K562 (cell line): ENCODE results near the gene CTIF. TPM values are rescaled to one million over a fixed set of nuclear protein-coding genes. Genes with fewer than 3 reads are reported as not detected.

ENCODE experiments used
- KDM5B ChIP-seq: fragments of 200-600 bp; sonication (generic); IDR thresholded peaks from 2 replicates; pipeline ENCODE4 v1.6.1; 2012; ENCODE audit warnings: low read depth, mild to moderate bottlenecking, moderate library complexity, low read length, control low read depth, inconsistent platforms; ENCODE audit not compliant: insufficient replicate concordance
- polyA plus RNA-seq, 8 experiments: library from polyadenylated mRNA; depleted of rRNA in 4 of 8; stranded (reverse) in 5 of 8; unstranded in 3 of 8; fragments of >200 nt; fragmentation: Nextera tagmentation in 2 of 8; fragmentation: Illumina TruSeq in 1 of 8; extraction: Ambion mirVana in 2 of 8; extraction: Trizol in 1 of 8; gene quantifications; 2 replicates each; pipeline versions ENCODE4 v1.2.1 to v1.2.3, GENCODE V29; 2011 to 2014; ENCODE audit warnings: inconsistent platforms in 1 of 8, missing spikeins in 1 of 8
- total RNA-seq, 7 experiments: library from RNA; depleted of rRNA in 6 of 7; stranded (reverse); fragments of >200 nt in 6 of 7; fragmentation: Illumina TruSeq in 2 of 7; extraction: Trizol in 2 of 7; gene quantifications; 2 replicates each; pipeline versions ENCODE4 v1.2.1 to v1.2.3, GENCODE V29; 2011 to 2021; ENCODE audit warnings: low replicate concordance in 1 of 7
- TF ChIP-seq, protein P1 (sequence below), 2 experiments: fragments of 450-650 bp; IDR thresholded peaks; 2 replicates each; pipeline ENCODE4 v1.6.1; 2016; ENCODE audit warnings: mild to moderate bottlenecking in 2 of 2, borderline replicate concordance in 1 of 2, low read depth in 1 of 2, moderate library complexity in 1 of 2
- TF ChIP-seq, protein P2 (sequence below): sonication (generic); formaldehyde crosslinking; IDR thresholded peaks from 2 replicates; pipeline ENCODE4 v1.8.0; 2023; ENCODE audit warnings: missing genetic modification reagents, mild to moderate bottlenecking, borderline replicate concordance

Gene CTIF
- total and polyA plus RNA-seq, 9 of the 15 experiments (the other 6 are each of a cell fraction or from before 2014, with no cell fraction given), result 0.17 to 11.5 (median 2.2) TPM

DNA sequence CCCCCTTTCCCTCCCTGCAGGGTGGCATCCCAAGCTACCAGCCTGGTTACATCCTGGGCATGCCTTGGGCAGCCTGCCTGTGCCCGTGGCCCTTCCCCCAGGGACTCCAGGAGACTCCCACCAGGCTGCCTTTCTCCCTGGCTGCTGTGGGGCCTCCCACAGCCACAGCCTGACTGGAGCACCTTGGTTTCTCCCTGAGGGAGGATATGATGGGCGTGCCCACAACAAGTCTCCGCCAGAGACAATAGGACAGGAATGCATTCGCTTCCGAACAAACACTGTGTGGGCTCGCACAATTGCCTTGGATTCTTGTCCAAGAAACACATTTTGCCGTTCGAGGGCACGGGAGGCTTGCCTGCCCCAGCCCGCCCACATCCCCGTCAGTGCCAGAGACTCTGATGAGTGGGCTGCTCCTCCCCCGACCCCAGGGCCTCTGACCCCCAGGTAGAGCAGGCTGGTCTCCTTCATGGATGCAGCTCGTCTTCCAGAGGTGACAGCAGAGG lies 309.9 kb downstream of the CTIF start (continued):
- TF ChIP-seq, protein P1, sequence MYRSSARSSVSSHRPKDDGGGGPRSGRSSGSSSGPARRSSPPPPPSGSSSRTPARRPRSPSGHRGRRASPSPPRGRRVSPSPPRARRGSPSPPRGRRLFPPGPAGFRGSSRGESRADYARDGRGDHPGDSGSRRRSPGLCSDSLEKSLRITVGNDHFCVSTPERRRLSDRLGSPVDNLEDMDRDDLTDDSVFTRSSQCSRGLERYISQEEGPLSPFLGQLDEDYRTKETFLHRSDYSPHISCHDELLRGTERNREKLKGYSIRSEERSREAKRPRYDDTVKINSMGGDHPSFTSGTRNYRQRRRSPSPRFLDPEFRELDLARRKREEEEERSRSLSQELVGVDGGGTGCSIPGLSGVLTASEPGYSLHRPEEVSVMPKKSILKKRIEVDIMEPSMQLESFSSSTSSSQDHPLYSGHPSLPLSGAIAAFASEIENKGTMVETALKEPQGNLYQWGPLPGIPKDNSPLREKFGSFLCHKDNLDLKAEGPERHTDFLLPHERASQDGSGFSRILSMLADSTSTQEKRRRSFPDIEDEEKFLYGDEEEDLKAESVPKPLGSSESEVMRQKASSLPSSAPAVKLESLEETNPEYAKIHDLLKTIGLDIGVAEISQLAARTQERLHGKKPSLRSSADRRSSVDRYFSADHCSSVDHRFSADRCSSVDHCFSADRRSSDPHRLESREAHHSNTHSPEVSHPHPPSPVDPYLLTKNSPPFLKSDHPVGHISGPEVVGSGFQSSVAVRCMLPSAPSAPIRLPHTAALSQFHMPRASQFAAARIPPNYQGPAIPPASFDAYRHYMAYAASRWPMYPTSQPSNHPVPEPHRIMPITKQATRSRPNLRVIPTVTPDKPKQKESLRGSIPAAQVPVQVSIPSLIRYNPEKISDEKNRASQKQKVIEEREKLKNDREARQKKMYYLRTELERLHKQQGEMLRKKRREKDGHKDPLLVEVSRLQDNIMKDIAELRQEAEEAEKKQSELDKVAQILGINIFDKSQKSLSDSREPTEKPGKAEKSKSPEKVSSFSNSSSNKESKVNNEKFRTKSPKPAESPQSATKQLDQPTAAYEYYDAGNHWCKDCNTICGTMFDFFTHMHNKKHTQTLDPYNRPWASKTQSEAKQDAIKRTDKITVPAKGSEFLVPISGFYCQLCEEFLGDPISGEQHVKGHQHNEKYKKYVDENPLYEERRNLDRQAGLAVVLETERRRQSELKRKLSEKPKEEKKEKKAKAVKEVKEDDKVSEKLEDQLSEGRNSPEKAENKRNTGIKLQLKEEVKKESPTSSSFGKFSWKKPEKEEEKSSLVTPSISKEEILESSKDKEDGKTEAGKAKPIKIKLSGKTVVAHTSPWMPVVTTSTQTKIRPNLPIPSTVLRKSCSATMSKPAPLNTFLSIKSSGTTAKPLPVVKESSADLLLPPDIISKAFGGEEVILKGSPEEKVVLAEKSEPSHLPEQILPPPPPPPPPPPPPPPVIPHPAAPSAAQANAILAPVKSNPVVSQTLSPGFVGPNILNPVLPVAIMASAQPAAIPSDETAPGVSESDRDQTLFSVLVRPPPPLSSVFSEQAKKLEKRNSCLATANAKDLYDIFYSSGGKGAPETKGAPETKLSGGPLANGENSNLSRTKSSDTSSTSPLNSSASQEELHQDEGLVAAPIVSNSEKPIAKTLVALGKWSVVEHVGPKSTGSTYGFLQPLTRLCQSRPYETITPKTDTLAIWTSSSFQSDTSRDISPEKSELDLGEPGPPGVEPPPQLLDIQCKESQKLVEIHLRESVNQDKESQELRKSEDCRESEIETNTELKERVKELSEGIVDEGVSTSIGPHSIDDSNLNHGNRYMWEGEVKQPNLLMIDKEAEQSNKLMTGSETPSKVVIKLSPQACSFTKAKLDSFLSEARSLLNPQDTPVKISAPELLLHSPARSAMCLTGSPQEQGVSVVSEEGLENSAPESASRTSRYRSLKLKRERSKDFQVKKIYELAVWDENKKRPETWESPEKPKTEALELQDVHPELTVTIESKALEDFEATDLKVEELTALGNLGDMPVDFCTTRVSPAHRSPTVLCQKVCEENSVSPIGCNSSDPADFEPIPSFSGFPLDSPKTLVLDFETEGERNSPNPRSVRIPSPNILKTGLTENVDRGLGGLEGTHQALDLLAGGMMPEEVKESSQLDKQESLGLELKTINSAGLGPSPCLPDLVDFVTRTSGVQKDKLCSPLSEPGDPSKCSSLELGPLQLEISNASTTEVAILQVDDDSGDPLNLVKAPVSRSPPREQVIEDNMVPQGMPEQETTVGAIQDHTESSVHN (IDR thresholded peaks at IDR 0.05; ENCODE audit: borderline replicate concordance in 1 of 2, low read depth in 1 of 2), result no peak
- TF ChIP-seq KDM5B, result no peak
- TF ChIP-seq, protein P2, sequence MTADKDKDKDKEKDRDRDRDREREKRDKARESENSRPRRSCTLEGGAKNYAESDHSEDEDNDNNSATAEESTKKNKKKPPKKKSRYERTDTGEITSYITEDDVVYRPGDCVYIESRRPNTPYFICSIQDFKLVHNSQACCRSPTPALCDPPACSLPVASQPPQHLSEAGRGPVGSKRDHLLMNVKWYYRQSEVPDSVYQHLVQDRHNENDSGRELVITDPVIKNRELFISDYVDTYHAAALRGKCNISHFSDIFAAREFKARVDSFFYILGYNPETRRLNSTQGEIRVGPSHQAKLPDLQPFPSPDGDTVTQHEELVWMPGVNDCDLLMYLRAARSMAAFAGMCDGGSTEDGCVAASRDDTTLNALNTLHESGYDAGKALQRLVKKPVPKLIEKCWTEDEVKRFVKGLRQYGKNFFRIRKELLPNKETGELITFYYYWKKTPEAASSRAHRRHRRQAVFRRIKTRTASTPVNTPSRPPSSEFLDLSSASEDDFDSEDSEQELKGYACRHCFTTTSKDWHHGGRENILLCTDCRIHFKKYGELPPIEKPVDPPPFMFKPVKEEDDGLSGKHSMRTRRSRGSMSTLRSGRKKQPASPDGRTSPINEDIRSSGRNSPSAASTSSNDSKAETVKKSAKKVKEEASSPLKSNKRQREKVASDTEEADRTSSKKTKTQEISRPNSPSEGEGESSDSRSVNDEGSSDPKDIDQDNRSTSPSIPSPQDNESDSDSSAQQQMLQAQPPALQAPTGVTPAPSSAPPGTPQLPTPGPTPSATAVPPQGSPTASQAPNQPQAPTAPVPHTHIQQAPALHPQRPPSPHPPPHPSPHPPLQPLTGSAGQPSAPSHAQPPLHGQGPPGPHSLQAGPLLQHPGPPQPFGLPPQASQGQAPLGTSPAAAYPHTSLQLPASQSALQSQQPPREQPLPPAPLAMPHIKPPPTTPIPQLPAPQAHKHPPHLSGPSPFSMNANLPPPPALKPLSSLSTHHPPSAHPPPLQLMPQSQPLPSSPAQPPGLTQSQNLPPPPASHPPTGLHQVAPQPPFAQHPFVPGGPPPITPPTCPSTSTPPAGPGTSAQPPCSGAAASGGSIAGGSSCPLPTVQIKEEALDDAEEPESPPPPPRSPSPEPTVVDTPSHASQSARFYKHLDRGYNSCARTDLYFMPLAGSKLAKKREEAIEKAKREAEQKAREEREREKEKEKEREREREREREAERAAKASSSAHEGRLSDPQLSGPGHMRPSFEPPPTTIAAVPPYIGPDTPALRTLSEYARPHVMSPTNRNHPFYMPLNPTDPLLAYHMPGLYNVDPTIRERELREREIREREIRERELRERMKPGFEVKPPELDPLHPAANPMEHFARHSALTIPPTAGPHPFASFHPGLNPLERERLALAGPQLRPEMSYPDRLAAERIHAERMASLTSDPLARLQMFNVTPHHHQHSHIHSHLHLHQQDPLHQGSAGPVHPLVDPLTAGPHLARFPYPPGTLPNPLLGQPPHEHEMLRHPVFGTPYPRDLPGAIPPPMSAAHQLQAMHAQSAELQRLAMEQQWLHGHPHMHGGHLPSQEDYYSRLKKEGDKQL (CRISPR knock-in tag), result no peak
